ENCODE data around the gene COL28A1. TPM values are rescaled to one million over a fixed set of nuclear protein-coding genes. Genes with fewer than 3 reads are reported as not detected.

Gene COL28A1
- total and polyA plus RNA-seq, 2 experiments from 2014 or later, result 0.31 to 0.70 TPM

GRCh38 chr7:7422641-7423040, 113.0 kb downstream of the COL28A1 start (continued):
- TF ChIP-seq REST (IDR thresholded peaks at IDR 0.05; ENCODE audit: unreplicated experiment) (no peak), NANOG (IDR thresholded peaks at IDR 0.05; ENCODE audit: borderline replicate concordance) (no peak), ETS1 (IDR thresholded peaks at IDR 0.05) (no peak)

- Mint-ChIP-seq H3K27ac (no peak overlapping the region), H3K36me3 (ENCODE audit: low read depth) (no peaks in the 10 kb centered on the region), H3K9me3 (no peaks in the 10 kb centered on the region), H3K4me1 (peaks cover 4% of the 10 kb centered on the region; the same call in 1 of the 3 replicates), H3K27me3 (ENCODE audit: insufficient read depth, low read depth, poor library complexity) (peaks cover 2% of the 10 kb centered on the region), H3K4me3 (no peak overlapping the region)
- Histone ChIP-seq H3K36me3 (ENCODE audit: insufficient read depth) (no peaks in the 10 kb centered on the region), H3K79me2 (replicated peaks; ENCODE audit: insufficient read depth) (no peaks in the 10 kb centered on the region), H4K20me1 (replicated peaks; ENCODE audit: insufficient read depth) (no peaks in the 10 kb centered on the region), H3K27me3 (ENCODE audit: insufficient read depth) (no peaks in the 10 kb centered on the region), H3F3A (replicated peaks; ENCODE audit: low read depth) (no peaks in the 10 kb centered on the region), H3K27ac (ENCODE audit: low read depth) (no peak overlapping the region), H3K4me3 (no peak overlapping the region), H2AFZ (peak overlapping the region; percentile 24; the same call in 1 of the 2 replicates), H3K4me2 (no peak overlapping the region), H3K4me1 (ENCODE audit: insufficient read depth) (no peaks in the 10 kb centered on the region), H3K9me2 (ENCODE audit: insufficient read depth) (no peaks in the 10 kb centered on the region)
- no peak for ATAC-seq
- DNase-seq (ENCODE audit: low spot score), result no peak
- TF ChIP-seq CREB1 (CRISPR knock-in tag; IDR thresholded peaks at IDR 0.05; ENCODE audit: low read depth), result no peak
- no peak for TF ChIP-seq ZNF462 (CRISPR knock-in tag; IDR thresholded peaks at IDR 0.05)
- no peak for TF ChIP-seq EZH2 (IDR thresholded peaks at IDR 0.05; ENCODE audit: low read depth, unreplicated experiment)
- TF ChIP-seq STAT1 (IDR thresholded peaks at IDR 0.05; ENCODE audit: unreplicated experiment), result no peak
- no peak for TF ChIP-seq ZNF331 (CRISPR knock-in tag; IDR thresholded peaks at IDR 0.05; ENCODE audit: low read depth)
- TF ChIP-seq JUNB (IDR thresholded peaks at IDR 0.05; ENCODE audit: unreplicated experiment), result no peak
- no peak for TF ChIP-seq ZNF114 (CRISPR knock-in tag; IDR thresholded peaks at IDR 0.05)
- TF ChIP-seq REST (IDR thresholded peaks at IDR 0.05; ENCODE audit: unreplicated experiment), result no peak
- no peak for TF ChIP-seq EZH2phosphoT487 (IDR thresholded peaks at IDR 0.05; ENCODE audit: unreplicated experiment)
Measured at GRCh38 chr7:7421826-7422225, 113.8 kb downstream of the COL28A1 start.
